GM21786 (cell line): ENCODE results near the gene DIO3.

Experiments used
- ATAC-seq: cut with Tn5 transposase; IDR thresholded peaks from one replicate; pipeline ENCODE4 v1.9.1; 2021; ENCODE audit not compliant: unreplicated experiment

DIO3 gene

DNA sequence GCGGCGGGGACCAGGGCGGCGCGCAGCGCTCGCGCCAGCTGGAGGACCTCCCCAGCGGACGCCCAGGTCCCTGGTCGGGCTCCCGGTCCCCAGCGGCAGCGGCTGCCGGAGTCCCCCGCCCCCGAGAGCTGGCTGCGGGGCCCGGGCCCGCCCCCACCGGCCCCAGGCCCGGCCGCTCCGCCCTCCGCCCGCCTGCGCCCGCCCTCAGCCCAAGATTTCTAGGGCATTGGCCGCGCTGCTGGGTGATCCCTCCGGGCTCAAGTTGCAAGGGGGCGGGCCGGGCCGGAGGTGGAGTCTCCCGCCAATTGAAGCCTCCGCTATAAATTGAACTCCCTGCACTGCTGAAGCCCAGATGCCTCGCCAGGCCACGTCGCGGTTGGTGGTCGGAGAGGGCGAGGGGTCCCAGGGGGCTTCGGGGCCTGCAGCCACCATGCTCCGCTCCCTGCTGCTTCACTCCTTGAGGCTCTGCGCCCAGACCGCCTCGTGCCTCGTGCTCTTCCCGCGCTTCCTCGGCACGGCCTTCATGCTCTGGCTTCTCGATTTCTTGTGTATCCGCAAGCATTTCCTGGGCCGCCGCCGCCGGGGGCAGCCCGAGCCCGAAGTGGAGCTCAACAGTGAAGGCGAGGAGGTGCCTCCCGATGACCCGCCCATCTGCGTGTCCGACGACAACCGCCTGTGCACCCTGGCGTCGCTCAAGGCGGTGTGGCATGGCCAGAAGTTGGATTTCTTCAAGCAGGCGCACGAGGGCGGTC, at the start of gene DIO3:
Gene DIO3, plus strand, starts transcription at position 351 of the 752 bp plus-strand sequence.
- ATAC-seq = no peak

- no peak for ATAC-seq
Observed at GRCh38 chr14:101511620-101512375, 49.5 kb upstream of the DIO3 start.

- no peak for ATAC-seq
Observed at GRCh38 chr14:101512376-101512695, 49.0 kb upstream of the DIO3 start.

GRCh38 chr14:101514136-101514535, 47.2 kb upstream of the DIO3 start:
- no peak for ATAC-seq

DNA sequence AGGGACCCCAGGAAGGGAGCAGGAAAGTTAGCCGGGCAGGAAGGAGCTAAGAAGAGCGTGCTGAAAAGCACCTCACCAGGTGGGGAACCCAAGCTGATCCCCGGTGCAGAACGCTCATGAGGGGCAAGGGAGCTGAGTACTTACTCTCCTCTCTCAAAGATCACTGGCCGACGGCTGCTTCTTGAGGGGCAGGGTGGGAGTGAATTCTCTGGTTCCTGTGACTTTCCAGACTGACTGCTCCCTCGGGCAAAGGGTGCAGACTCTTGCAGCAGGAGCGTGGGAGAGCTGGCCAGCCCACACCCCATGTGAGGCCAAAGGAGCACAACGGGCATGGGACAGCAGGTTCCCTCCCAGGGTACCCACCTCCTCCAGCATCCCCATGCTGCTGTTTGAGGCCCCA, 44.9 kb upstream of the DIO3 start:
- no peak for ATAC-seq

DNA sequence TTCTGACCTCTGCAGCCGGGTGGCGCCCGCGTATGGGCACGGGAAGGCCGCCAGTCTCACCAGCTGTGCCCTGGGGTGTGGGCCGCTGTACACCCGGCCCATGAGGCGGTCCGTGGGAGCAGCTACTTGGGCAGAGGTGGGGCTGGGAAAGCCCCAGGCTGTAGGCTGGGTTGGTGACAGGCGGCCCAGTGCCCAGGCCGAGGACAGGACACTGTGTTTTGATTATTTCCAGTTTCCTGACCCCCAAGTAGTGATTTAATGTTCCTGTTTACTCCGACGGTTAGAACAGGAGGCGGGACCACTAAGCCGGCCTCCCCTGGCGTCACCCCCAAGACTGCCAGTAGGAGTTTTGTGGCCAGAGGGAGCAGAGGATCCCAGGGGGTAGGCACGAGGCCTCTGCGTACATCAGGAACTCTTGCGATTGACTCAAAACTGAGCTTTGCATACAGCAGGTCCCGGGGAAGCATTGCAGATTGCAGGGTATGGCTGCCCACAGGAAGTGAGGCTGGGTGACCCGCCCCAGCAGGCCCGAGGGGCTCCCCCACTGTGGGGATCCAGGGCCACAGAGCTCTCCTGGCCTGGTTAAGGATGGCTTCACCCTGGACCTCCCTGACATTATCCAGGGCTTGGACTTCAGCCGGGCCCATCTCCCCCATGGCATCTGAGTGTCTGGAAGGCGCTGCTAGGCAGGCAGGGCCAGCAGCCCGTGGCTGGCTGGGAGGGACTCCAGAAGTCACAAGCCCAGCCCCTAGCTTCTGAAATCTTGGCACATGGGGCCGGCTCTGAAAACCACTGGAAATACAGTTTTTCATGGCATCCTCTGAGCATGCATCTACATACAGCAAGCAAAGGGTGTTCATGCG, 42.5 kb upstream of the DIO3 start:
- no peak for ATAC-seq

- no peak for ATAC-seq
Observed at GRCh38 chr14:101520621-101521472, 40.4 kb upstream of the DIO3 start.

DNA sequence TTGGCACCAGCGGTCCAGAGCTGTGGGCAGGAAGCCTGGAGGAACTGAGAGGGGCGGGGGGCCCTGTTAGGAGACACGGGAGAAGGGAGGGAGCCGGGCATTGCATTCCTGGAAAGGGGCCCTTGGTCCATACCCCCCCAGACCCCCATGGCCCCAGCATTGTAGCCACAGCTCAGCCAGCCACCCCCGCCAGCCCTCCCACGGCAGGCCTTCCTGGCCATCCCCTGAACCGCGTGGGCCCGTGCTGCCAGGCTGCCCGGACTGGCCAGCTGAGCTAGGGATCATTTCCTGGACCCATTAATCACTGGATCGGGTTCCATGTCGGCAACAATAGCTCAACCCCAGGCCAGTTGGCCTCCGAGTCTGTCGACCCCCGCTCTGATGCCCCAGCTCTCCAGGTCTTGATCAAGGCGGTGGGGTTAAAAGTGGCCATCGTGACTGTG, 39.8 kb upstream of the DIO3 start:
- ATAC-seq = no peak

DNA sequence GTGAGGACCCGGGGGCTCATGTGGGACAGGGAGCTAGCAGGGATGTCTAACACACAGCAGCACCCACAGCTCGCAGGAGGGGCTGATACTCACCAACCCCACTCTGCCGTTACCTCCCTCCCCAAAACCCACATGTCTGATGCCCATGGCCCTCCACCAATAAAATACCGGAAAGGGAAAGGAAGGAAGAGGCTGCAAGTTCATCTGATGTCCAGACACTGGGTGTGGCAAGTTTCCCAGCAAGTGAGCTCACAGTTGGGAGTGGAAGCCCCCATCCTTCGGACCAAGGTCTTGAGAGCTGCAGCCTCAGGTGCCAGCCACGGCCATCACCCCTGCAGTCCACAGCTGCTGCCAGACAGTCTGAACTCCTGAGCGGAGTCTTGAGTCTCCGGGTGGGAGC, 39.3 kb upstream of the DIO3 start:
- ATAC-seq = no peak

GRCh38 chr14:101525640-101526527, 35.4 kb upstream of the DIO3 start:
- no peak for ATAC-seq

- no peak for ATAC-seq
Observed at GRCh38 chr14:101527987-101528386, 33.3 kb upstream of the DIO3 start.

- ATAC-seq = no peak
Observed at GRCh38 chr14:101529079-101529478, 32.2 kb upstream of the DIO3 start.

GRCh38 chr14:101534198-101534597, 27.1 kb upstream of the DIO3 start:
- ATAC-seq = no peak

GRCh38 chr14:101535232-101535631, 26.1 kb upstream of the DIO3 start:
- ATAC-seq = no peak

DNA sequence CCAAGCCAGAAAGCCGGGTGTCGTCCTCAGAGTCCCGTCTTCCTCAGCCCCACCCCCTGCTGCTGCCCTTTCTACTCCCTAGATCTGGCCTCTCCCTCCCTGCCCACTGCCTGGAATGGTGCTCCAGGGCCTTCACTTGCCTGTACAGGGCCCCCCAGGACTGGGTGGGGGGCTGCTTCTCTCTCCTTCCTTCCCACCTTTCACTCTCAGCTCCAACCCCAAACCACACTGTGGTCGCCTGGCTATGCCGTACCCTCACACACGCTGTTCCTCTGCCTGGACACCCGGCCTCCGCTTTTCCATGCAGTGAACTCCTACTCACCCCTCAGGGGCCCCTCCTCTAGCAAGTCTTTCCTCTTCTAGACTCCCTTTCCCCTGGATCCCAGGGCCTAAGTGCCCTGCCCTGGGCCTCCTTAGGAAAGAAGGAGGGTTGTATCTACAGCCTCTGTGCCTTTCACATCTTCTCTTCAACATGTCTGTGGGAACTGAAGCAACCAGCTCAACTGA, 25.5 kb upstream of the DIO3 start:
- ATAC-seq = no peak

DNA sequence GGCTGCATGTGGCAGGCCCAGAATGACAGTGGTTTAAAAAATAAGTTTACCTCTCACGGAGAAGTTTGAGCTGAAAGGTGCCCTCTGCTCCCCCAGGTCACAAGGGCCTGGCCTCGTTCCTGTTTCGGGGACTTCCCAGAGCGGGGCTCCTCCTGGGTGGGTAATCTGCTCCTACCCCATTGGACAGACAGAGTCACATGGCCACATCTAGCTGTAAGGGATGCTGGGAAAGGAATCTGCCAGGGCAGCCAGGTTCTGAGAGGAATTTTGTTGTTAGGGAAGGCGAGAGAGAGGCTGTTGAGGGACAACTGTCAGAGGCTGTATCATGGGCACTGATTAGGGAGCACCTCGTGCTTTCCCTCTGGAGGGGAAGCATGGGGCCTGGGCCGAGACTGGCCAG, 24.0 kb upstream of the DIO3 start:
- ATAC-seq = no peak

DNA sequence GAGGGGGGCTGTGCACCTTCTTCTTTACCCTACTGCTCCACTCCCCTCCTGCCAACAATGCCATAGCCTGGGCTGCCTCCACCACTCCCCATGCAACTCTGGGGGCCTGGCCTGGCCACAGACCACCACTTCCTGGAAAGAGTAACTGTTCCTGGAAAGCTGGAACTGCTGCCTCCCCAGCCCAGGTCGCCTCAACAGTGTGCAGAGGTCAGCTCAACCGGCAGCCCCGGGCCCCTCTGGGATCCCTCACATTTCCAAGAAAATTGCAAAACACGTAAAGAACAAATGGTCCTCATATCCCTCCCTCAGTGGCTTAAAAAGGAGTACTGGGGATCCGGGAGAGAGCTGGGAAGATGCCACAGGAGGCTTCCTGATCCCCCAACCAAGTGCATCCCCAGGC, 22.4 kb upstream of the DIO3 start:
- no peak for ATAC-seq

- no peak for ATAC-seq
Observed at GRCh38 chr14:101539880-101540279, 21.4 kb upstream of the DIO3 start.
